B cell (primary cell): ENCODE results near the gene ECT2L. TPM values are rescaled to one million over a fixed set of nuclear protein-coding genes. Genes with fewer than 3 reads are reported as not detected.

Source experiments
- ATAC-seq: fragments of 200-7000 bp; cut with Tn5 transposase; one replicate; pipeline ENCODE4 v1.10.0; 2021; ENCODE audit warnings: low read depth, mild to moderate bottlenecking, moderate number of reproducible peaks, moderate library complexity
- CTCF ChIA-PET: fragments of 350-600 bp; sonication (Branson Sonifier 250); formaldehyde crosslinking; loops from one replicate; lab custom pipeline; 2021; ENCODE audit warnings: antibody characterized with exemption, inconsistent platforms; lab: Charles Lee
- POLR2A ChIA-PET: fragments of 350-600 bp; sonication (Branson Sonifier 250); formaldehyde crosslinking; loops from one replicate; lab custom pipeline; 2021; ENCODE audit warnings: antibody characterized with exemption; lab: Charles Lee
- DNase-seq: peaks from one replicate; pipeline ENCODE4 v3.0.0; 2013
- H2AFZ ChIP-seq: 2 replicates; pipeline ENCODE4 v1.6.1; 2012; ENCODE audit warnings: mild to moderate bottlenecking, low read depth, low read length; ENCODE audit not compliant: insufficient read depth, poor library complexity, severe bottlenecking
- H3K27ac ChIP-seq, 2 donors: 1 replicate in 1 of 2; 2 replicates in 1 of 2; pipeline ENCODE4 v1.5.1; 2012 to 2013; ENCODE audit warnings: low read length in 2 of 2, mild to moderate bottlenecking in 2 of 2, moderate library complexity in 1 of 2
- H3K27me3 ChIP-seq, 4 experiments: fragments of 200-600 bp in 1 of 4; sonication (generic) in 1 of 4; replicated peaks in 1 of 4; 1 replicate in 2 of 4; 2 replicates in 2 of 4; pipeline versions ENCODE4 v1.6.1 to v1.7.0; 2013 to 2016; ENCODE audit warnings: low read length in 3 of 4, mild to moderate bottlenecking in 2 of 4, mixed read lengths in 1 of 4, moderate library complexity in 1 of 4; ENCODE audit not compliant: insufficient read depth in 4 of 4, control insufficient read depth in 3 of 4; ENCODE audit errors: control extremely low read depth in 1 of 4
- H3K36me3 ChIP-seq, 2 experiments: replicated peaks in 1 of 2; 1 replicate in 1 of 2; 2 replicates in 1 of 2; pipeline versions ENCODE4 v1.6.1 to v1.7.1; 2013; ENCODE audit warnings: low read length in 1 of 2; ENCODE audit not compliant: insufficient read depth in 2 of 2, control insufficient read depth in 1 of 2; ENCODE audit errors: control extremely low read depth in 1 of 2, extremely low read depth in 1 of 2
- H3K4me1 ChIP-seq, 2 donors: fragments of 200-600 bp in 1 of 2; sonication (generic) in 1 of 2; 1 replicate in 1 of 2; 2 replicates in 1 of 2; pipeline versions ENCODE4 v1.5.1 to v1.6.1; 2013 to 2017; ENCODE audit warnings: low read length in 2 of 2; ENCODE audit not compliant: control insufficient read depth in 2 of 2, insufficient read depth in 2 of 2
- H3K4me2 ChIP-seq: replicated peaks from 2 replicates; pipeline ENCODE3; 2012; ENCODE audit warnings: mild to moderate bottlenecking, low read depth, low read length; ENCODE audit not compliant: poor library complexity, severe bottlenecking
- H3K4me3 ChIP-seq, 5 experiments: fragments of 200-600 bp in 1 of 5; sonication (generic) in 1 of 5; 1 replicate in 3 of 5; 2 replicates in 2 of 5; pipeline versions ENCODE4 v1.5.1 to v1.7.0; 2011 to 2016; ENCODE audit warnings: low read length in 4 of 5, mild to moderate bottlenecking in 4 of 5, low read depth in 2 of 5, control low read depth in 1 of 5, moderate library complexity in 1 of 5; ENCODE audit not compliant: insufficient read depth in 1 of 5; ENCODE audit errors: control extremely low read depth in 1 of 5, extremely low read depth in 1 of 5
- H3K79me2 ChIP-seq: fragments of 200-600 bp; sonication (generic); one replicate; pipeline ENCODE4 v1.6.0; 2016; ENCODE audit warnings: low read length; ENCODE audit not compliant: control insufficient read depth, insufficient read depth
- H3K9ac ChIP-seq: fragments of 200-600 bp; sonication (generic); 2 replicates; pipeline ENCODE4 v1.6.1; 2017; ENCODE audit warnings: mild to moderate bottlenecking, low read length, moderate library complexity
- H3K9me3 ChIP-seq, 3 donors: one replicate each; pipeline versions ENCODE4 v1.6.1 to v1.7.1; 2013; ENCODE audit warnings: low read length in 2 of 3; ENCODE audit not compliant: control insufficient read depth in 2 of 3, insufficient read depth in 1 of 3; ENCODE audit errors: control extremely low read depth in 1 of 3
- H4K20me1 ChIP-seq: 2 replicates; pipeline ENCODE4 v1.6.0; 2012; ENCODE audit warnings: mild to moderate bottlenecking, low read length; ENCODE audit not compliant: insufficient read depth, control insufficient read depth, poor library complexity, severe bottlenecking
- H3K27ac Mint-ChIP-seq: one replicate; pipeline ENCODE4 v1.8.0; 2021; ENCODE audit warnings: mixed read lengths
- H3K27me3 Mint-ChIP-seq: one replicate; pipeline ENCODE4 v1.8.0; 2021; ENCODE audit warnings: mixed read lengths
- H3K4me1 Mint-ChIP-seq: one replicate; pipeline ENCODE4 v1.8.0; 2021; ENCODE audit warnings: mixed read lengths
- H3K4me3 Mint-ChIP-seq: one replicate; pipeline ENCODE4 v1.8.0; 2021; ENCODE audit warnings: mixed read lengths
- H3K9me3 Mint-ChIP-seq: one replicate; pipeline ENCODE4 v1.8.0; 2022; ENCODE audit warnings: mixed read lengths; ENCODE audit not compliant: insufficient read depth
- EZH2 ChIP-seq: IDR thresholded peaks from 2 replicates; pipeline ENCODE4 v1.6.1; 2012; ENCODE audit warnings: borderline replicate concordance, low read depth, mild to moderate bottlenecking, moderate library complexity, low read length; ENCODE audit not compliant: insufficient read depth, poor library complexity, severe bottlenecking
- WGBS: methylation state at CpG from one replicate; pipeline ENCODE4 v1.1.5; 2013; ENCODE audit warnings: missing lambda C conversion rate; ENCODE audit not compliant: insufficient coverage; 5-methylcytosine and 5-hydroxymethylcytosine counted together
- intact Hi-C: fragments of 100-400 bp; cut with micrococcal nuclease; formaldehyde crosslinking; loops from one replicate; pipeline ENCODE4 v1.10.0; 2022
- polyA plus RNA-seq: library from polyadenylated mRNA; depleted of rRNA; stranded (reverse); fragments of >200 nt; gene quantifications from 2 replicates; pipeline ENCODE4 v1.2.3, GENCODE V29; 2012
- total RNA-seq, 2 donors: library from RNA; stranded (reverse); fragments of 120-200 nt in 1 of 2; gene quantifications; 1 replicate in 1 of 2; 2 replicates in 1 of 2; pipeline versions ENCODE4 v1.2.3 to v1.2.4, GENCODE V29; 2013 to 2022
- TF ChIP-seq, protein P1 (sequence below): fragments of 200-600 bp; IDR thresholded peaks from one replicate; pipeline ENCODE4 v1.8.0; 2022; ENCODE audit warnings: antibody characterized with exemption, mild to moderate bottlenecking

Gene ECT2L
- total and polyA plus RNA-seq, 2 donors (not counting 1 experiment from before 2014, with no cell fraction given) = not detected

DNA sequence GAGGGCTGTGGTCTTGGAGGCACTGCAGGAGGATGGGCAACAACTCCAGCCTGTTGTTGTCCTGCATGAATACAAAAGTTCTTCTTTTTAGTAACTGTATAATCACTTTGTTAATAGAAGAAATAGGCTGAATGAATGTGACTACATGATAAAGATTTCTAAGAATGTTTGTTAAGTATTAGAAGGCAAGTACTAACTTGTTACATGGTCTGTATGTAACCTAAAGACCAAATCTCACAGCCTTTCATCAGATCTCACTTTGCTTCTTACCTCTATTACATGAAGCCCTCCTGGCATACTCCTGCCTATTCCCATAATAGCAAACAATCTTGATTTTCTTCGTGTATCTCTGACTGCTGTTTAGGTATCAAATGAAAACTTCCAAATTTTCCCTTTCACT lies 118.8 kb downstream of the ECT2L start:
- TF ChIP-seq, protein P1, sequence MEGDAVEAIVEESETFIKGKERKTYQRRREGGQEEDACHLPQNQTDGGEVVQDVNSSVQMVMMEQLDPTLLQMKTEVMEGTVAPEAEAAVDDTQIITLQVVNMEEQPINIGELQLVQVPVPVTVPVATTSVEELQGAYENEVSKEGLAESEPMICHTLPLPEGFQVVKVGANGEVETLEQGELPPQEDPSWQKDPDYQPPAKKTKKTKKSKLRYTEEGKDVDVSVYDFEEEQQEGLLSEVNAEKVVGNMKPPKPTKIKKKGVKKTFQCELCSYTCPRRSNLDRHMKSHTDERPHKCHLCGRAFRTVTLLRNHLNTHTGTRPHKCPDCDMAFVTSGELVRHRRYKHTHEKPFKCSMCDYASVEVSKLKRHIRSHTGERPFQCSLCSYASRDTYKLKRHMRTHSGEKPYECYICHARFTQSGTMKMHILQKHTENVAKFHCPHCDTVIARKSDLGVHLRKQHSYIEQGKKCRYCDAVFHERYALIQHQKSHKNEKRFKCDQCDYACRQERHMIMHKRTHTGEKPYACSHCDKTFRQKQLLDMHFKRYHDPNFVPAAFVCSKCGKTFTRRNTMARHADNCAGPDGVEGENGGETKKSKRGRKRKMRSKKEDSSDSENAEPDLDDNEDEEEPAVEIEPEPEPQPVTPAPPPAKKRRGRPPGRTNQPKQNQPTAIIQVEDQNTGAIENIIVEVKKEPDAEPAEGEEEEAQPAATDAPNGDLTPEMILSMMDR = no peak
- TF ChIP-seq EZH2 = no peak
- no peak overlapping the region for H3K27ac Mint-ChIP-seq
- Histone ChIP-seq H3K27ac (no peak overlapping the region), H4K20me1 (no peaks in the 10 kb centered on the region), H3K36me3 (peaks cover 14 to 50% of the 10 kb centered on the region in 2 experiments), H3K9me3 (no peaks in the 10 kb centered on the region), H3K27me3 (no peaks in the 10 kb centered on the region), H3K4me2 (no peak overlapping the region), H2AFZ (no peak overlapping the region), H3K4me1 (peaks cover 0 to 4% of the 10 kb centered on the region in 2 donors), H3K4me3 (no peak overlapping the region), H3K79me2 (no peaks in the 10 kb centered on the region), H3K9ac (no peak overlapping the region)
- peaks cover 6% of the 10 kb centered on the region for H3K4me1 Mint-ChIP-seq
- ATAC-seq = no peak
- intact Hi-C loops = no loop called here
- CTCF ChIA-PET = no interaction called here
- no peaks in the 10 kb centered on the region for H3K27me3 Mint-ChIP-seq
- no peaks in the 10 kb centered on the region for H3K9me3 Mint-ChIP-seq
- no peak for DNase-seq
- WGBS = no CpG with 5 or more reads among the region's 1 CpG
- H3K4me3 Mint-ChIP-seq = no peak overlapping the region
- POLR2A ChIA-PET = no interaction called here

DNA sequence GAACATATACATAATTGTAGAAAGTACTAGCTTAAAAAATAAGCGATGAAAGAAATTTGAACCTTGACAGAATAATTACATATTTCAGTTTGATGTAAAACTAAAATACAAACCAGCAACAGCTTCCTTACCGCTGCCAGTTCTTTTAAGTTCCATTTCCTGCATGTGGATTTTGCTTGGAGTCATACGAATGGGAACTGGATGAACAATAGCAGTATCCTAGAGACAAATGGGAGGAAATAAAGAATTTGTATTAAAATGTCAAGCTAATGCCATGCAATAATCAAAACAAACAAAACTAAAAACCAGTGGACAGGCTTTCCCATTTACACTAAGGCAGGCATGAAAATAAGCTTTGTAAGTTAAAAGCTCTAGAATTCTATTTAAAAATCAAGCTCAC lies 125.0 kb downstream of the ECT2L start:
- DNase-seq (no peak), ATAC-seq (no peak)
- H3K27me3 ChIP-seq = no peaks in the 10 kb centered on the region
- no peak overlapping the region for H3K4me2 ChIP-seq
- H3K9ac ChIP-seq = no peak overlapping the region
- no peak overlapping the region for H2AFZ ChIP-seq
- no CpG with 5 or more reads among the region's 3 CpGs for WGBS
- H3K4me1 ChIP-seq = no peaks in the 10 kb centered on the region
- Mint-ChIP-seq H3K27me3 (no peaks in the 10 kb centered on the region), H3K4me3 (no peak overlapping the region), H3K4me1 (no peaks in the 10 kb centered on the region), H3K27ac (no peak overlapping the region), H3K9me3 (no peaks in the 10 kb centered on the region)
- H3K27ac ChIP-seq = no peak overlapping the region
- H3K36me3 ChIP-seq = peaks cover 4 to 23% of the 10 kb centered on the region in 2 experiments
- CTCF ChIA-PET = no interaction called here
- H3K4me3 ChIP-seq = no peak overlapping the region
- TF ChIP-seq EZH2 = no peak
- TF ChIP-seq, protein P1 = no peak
- H3K9me3 ChIP-seq = no peaks in the 10 kb centered on the region
- H3K79me2 ChIP-seq = no peaks in the 10 kb centered on the region
- H4K20me1 ChIP-seq = no peaks in the 10 kb centered on the region
- intact Hi-C loops = no loop called here
- POLR2A ChIA-PET = no interaction called here
